ENCODE measurements around the gene PNPLA7. TPM values are rescaled to one million over a fixed set of nuclear protein-coding genes. Genes with fewer than 3 reads are reported as not detected.

Gene PNPLA7
- total RNA-seq, 1 experiment from 2014 or later = 1.8 TPM

DNA sequence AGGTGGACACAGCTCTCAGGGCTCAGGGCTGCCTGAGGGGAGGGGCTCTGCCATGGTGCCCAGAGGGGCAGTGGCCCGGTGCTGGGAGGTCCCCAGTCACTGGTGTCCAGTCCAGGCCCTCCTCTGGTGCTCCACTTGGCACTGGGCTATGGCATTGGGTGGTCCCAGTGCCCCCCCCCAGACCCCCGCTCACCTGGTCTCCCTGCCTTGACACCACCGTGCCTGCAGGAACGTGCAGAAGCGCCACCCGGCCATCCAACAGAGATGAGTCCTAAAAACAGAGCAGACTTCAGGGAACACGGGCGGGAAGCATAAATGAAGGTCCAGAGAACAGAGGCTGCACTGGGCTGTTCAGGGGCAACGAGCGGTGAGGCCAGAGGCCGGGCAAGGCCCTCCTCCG is 48.7 kb downstream of the PNPLA7 start:
- ChIA-PET POLR2A (no interaction called here), RAD21 (ENCODE audit: low non-redundant PET in 1 of 2, low total read pairs in 2 of 2, uncharacterized antibody in 2 of 2, unreplicated experiment in 2 of 2) (no interaction called here), CTCF (no interaction called here)
- H4K20me1 ChIP-seq (ENCODE audit: insufficient read depth) = no peaks in the 10 kb centered on the region
- ATAC-seq = no peak
- no peaks in the 10 kb centered on the region for H3K4me1 ChIP-seq (ENCODE audit: control insufficient read depth in 1 of 2, insufficient read depth in 2 of 2, low read length in 2 of 2)
- no peak overlapping the region for H3K27ac ChIP-seq (ENCODE audit: low read depth, low read length)
- no peak overlapping the region for H2AFZ ChIP-seq (ENCODE audit: low read depth, low read length, poor library complexity, severe bottlenecking)
- H3K9me3 ChIP-seq (ENCODE audit: control insufficient read depth in 1 of 2, insufficient read depth in 1 of 2, low read depth in 1 of 2, low read length in 2 of 2) = no peaks in the 10 kb centered on the region
- TF ChIP-seq ZNF274 (IDR thresholded peaks at IDR 0.05; ENCODE audit: low read depth, low read length) (no peak), ELF1 (IDR thresholded peaks at IDR 0.05; ENCODE audit: borderline replicate concordance, low read depth) (no peak), POLR2A (IDR thresholded peaks at IDR 0.05; ENCODE audit: borderline replicate concordance, extremely low read depth, insufficient read depth, insufficient read length) (no peak), POLR2AphosphoS5 (IDR thresholded peaks at IDR 0.05; ENCODE audit: low read depth, low read length) (no peak), SIN3A (IDR thresholded peaks at IDR 0.05; ENCODE audit: low read depth) (no peak), FOSL1 (IDR thresholded peaks at IDR 0.05; ENCODE audit: low read depth) (no peak), EZH2phosphoT487 (IDR thresholded peaks at IDR 0.05; ENCODE audit: borderline replicate concordance) (no peak), RAD21 (IDR thresholded peaks at IDR 0.05; ENCODE audit: low read depth) (no peak), EGR1 (IDR thresholded peaks at IDR 0.05; ENCODE audit: low read depth) (no peak), JUND (IDR thresholded peaks at IDR 0.05) (no peak), SP1 (IDR thresholded peaks at IDR 0.05; ENCODE audit: low read depth) (no peak), TCF7L2 (IDR thresholded peaks at IDR 0.05; ENCODE audit: borderline replicate concordance, extremely low read depth, insufficient read depth, insufficient read length) (no peak)
- TF ChIP-seq, protein P1, sequence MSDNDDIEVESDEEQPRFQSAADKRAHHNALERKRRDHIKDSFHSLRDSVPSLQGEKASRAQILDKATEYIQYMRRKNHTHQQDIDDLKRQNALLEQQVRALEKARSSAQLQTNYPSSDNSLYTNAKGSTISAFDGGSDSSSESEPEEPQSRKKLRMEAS (IDR thresholded peaks at IDR 0.05) = no peak
- TF ChIP-seq, protein P2, sequence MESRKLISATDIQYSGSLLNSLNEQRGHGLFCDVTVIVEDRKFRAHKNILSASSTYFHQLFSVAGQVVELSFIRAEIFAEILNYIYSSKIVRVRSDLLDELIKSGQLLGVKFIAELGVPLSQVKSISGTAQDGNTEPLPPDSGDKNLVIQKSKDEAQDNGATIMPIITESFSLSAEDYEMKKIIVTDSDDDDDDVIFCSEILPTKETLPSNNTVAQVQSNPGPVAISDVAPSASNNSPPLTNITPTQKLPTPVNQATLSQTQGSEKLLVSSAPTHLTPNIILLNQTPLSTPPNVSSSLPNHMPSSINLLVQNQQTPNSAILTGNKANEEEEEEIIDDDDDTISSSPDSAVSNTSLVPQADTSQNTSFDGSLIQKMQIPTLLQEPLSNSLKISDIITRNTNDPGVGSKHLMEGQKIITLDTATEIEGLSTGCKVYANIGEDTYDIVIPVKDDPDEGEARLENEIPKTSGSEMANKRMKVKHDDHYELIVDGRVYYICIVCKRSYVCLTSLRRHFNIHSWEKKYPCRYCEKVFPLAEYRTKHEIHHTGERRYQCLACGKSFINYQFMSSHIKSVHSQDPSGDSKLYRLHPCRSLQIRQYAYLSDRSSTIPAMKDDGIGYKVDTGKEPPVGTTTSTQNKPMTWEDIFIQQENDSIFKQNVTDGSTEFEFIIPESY (IDR thresholded peaks at IDR 0.05; ENCODE audit: extremely low read depth, insufficient replicate concordance, low read length) = no peak
- no peaks in the 10 kb centered on the region for H3K79me2 ChIP-seq (ENCODE audit: insufficient read depth, low read length)
- H3K4me3 ChIP-seq (replicated peaks in 1 of 2; ENCODE audit: low read depth in 1 of 2, low read length in 2 of 2) = no peak overlapping the region
- DNase-seq (ENCODE audit: low read depth, low spot score) = no peak
- no peaks in the 10 kb centered on the region for H3K27me3 ChIP-seq (ENCODE audit: insufficient read depth, low read length)
- H3K9me2 ChIP-seq (ENCODE audit: insufficient read depth) = no peaks in the 10 kb centered on the region
- no TSS peak for BruUV-seq (replicated peaks)
- no peaks in the 10 kb centered on the region for H3K36me3 ChIP-seq (ENCODE audit: control insufficient read depth in 1 of 2, insufficient read depth in 2 of 2, low read length in 2 of 2)
- no peak overlapping the region for H3K9ac ChIP-seq (ENCODE audit: low read length)
- intact Hi-C loops (cut with micrococcal nuclease) = no loop called here
- no peak overlapping the region for H3K4me2 ChIP-seq (ENCODE audit: low read length)
